Motor neuron (in vitro differentiated cells): ENCODE measurements around the gene LRRC3B. TPM values are rescaled to one million over a fixed set of nuclear protein-coding genes. Genes with fewer than 3 reads are reported as not detected.

Experiments
- ATAC-seq, 8 experiments: fragments of 200-7000 bp; cut with Tn5 transposase; replicated peaks in 6 of 8; 2 replicates each; pipeline ENCODE4 v1.8.0; 2021; ENCODE audit warnings: mild to moderate bottlenecking in 8 of 8, moderate library complexity in 8 of 8
- H3K27ac ChIP-seq, 2 donors: fragments of 250-450 bp; sonication (Bioruptor Pico); 2 replicates each; pipeline ENCODE4 v1.9.0; 2021; ENCODE audit warnings: antibody characterized with exemption in 2 of 2, mild to moderate bottlenecking in 2 of 2, moderate library complexity in 1 of 2
- H3K4me1 ChIP-seq, 2 donors: fragments of 250-450 bp; sonication (Bioruptor Pico); replicated peaks in 1 of 2; 2 replicates each; pipeline ENCODE4 v1.6.1; 2021; ENCODE audit warnings: antibody characterized with exemption in 2 of 2, mild to moderate bottlenecking in 2 of 2, moderate library complexity in 1 of 2
- H3K4me3 ChIP-seq, 5 donors: fragments of 250-450 bp; sonication (Bioruptor Pico); 2 replicates each; pipeline ENCODE4 v1.9.0; 2021; ENCODE audit warnings: antibody characterized with exemption in 5 of 5, mild to moderate bottlenecking in 5 of 5, moderate library complexity in 4 of 5
- WGBS, 10 experiments: fragments of 450-650 bp; shearing (Covaris generic); methylation state at CpG; one replicate each; pipeline ENCODE4 v1.0.0; 2022; 5-methylcytosine and 5-hydroxymethylcytosine counted together
- in situ Hi-C, 9 experiments: fragments of 400-800 bp; cut with MboI; loops; one replicate each; pipeline ENCODE4 v1.15.0; 2021; ENCODE audit warnings: low sequenced_read_pairs in 9 of 9, low pct_unique_long_range_greater_than_20kb in 2 of 9; ENCODE audit not compliant: unreplicated experiment in 9 of 9
- total RNA-seq, 8 experiments: library from RNA; unstranded; fragments of 300-600 nt; gene quantifications; 2 replicates each; pipeline versions ENCODE4 v1.2.3 to v1.2.4, GENCODE V29; 2022

The LRRC3B gene
- total RNA-seq, 8 experiments from 2014 or later = 0.04 to 5.4 (median 2.3) TPM

- ATAC-seq = no peak
- 6 to 96% (median 70%) methylated on average over 2 to 4 of the region's 4 CpGs for WGBS, 10 experiments
- Histone ChIP-seq H3K4me1 (no peaks in the 10 kb centered on the region), H3K27ac (no peak overlapping the region), H3K4me3 (no peak overlapping the region)
- in situ Hi-C loops = no loop called here
These were observed 64.9 kb downstream of the LRRC3B start for GRCh38 chr3:26687466-26687865.

- no peaks in the 10 kb centered on the region for H3K4me1 ChIP-seq
- ATAC-seq = no peak
- H3K4me3 ChIP-seq = no peak overlapping the region
- 5 to 100% (median 65%) methylated on average over 1 to 2 of the region's 2 CpGs; no CpG with 5 or more reads in 2 of the 10 experiments for WGBS, 10 experiments
- in situ Hi-C loops = no loop called here
- H3K27ac ChIP-seq = no peak overlapping the region
These were observed 77.0 kb downstream of the LRRC3B start for GRCh38 chr3:26699553-26699952.

DNA sequence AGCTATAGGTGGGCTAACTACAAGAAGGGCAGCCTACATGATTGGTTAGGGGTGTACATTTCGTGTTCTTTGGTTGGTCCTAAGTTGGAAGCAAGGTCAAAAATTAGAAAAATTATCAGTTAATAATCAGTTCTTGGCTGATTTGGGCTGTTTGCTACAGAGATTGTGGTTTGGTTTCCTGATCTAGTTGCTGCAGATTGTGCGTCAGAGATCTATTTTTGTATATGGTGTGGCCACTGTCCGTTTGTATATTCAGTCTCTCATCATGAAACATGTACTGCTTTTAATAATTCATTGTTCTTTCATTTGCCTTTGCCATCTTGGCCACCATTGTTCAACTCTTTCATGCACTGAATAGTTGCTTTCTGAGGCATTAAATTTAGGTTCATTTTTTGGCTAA lies 80.9 kb downstream of the LRRC3B start:
- Histone ChIP-seq H3K27ac (no peak overlapping the region), H3K4me1 (no peaks in the 10 kb centered on the region), H3K4me3 (no peak overlapping the region)
- 0 to 92% (median 50%) methylated on average over 2 to 3 of the region's 3 CpGs; no CpG with 5 or more reads in 1 of the 10 experiments for WGBS, 10 experiments
- in situ Hi-C loops = loop anchor here in 2 of 9 experiments (25.0 kb wide), 2 partner anchors 841 to 1066 kb away; no protein-coding TSS in a partner anchor
- ATAC-seq = no peak

- Histone ChIP-seq H3K27ac (no peak overlapping the region), H3K4me1 (no peaks in the 10 kb centered on the region), H3K4me3 (no peak overlapping the region)
- 0 to 100% (median 84%) methylated on average over 1 to 2 of the region's 2 CpGs for WGBS, 10 experiments
- ATAC-seq = no peak
- in situ Hi-C loops = loop anchor here in 2 of 9 experiments (25.0 kb wide), 2 partner anchors 842 to 1067 kb away; no protein-coding TSS in a partner anchor
These were observed 82.2 kb downstream of the LRRC3B start for GRCh38 chr3:26704736-26705135.

DNA sequence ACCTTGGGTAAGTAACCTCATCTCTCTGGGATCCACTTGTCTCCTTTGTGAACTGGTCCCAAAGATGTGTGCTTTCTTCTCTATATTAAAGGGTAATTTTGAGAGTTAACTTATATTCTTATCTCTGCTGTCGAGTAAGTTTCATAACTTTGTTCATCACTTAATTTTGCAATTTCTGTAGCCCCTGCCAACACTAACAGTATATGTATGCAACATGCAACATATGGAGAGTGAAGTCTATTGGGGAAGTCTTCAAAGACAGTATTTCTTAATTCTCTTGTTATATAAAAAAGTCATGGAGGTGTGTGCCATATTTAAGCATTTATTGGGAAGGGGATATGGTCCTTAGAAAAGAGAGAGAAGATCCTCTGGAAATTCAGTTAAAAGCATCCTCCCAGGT lies 85.9 kb downstream of the LRRC3B start:
- ATAC-seq = no peak
- in situ Hi-C loops = loop anchor here in 2 of 9 experiments (25.0 kb wide), 2 partner anchors 846 to 1071 kb away; no protein-coding TSS in a partner anchor
- Histone ChIP-seq H3K27ac (no peak overlapping the region), H3K4me1 (no peaks in the 10 kb centered on the region), H3K4me3 (no peak overlapping the region)
- 0 to 100% (median 0%) methylated on average over 1 of the region's 1 CpG; no CpG with 5 or more reads in 3 of the 10 experiments for WGBS, 10 experiments

DNA sequence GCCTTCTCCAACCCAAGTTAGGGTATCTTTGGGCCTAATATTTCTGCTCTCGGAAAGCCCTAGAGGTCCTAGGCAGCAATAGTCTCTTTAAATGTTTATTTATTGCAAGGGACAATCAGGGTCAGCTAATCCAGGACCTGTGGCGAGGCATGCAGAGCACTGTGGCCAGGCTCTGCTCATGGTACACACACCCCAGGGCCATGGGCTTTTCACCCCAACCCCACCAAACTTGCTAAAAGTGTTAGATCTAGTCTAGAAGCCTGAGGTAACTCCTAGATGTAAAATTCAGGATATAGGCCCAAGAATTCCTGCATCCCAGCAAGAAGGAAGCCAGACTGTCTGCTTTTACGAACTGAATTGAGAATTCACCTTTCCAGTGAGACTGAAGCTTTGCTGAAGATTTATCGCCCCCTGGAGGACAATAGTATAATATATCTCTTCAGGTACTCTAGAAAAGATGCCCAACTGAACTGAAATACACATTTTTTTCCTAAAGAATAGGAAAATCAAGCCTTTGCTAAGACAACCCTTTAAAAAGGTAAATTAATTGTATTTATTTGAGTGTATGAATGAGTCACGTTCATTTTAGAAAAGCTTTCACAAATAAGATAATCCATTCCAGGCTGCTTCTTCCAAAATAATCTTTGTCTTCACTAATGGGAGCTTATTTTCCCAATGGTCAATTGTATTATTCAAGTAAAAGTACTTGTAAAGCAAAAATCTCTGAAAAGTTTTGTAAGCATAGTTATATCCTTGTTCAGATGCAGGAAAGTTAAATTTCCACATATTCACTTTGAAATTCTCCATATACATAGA lies 89.8 kb downstream of the LRRC3B start:
- Histone ChIP-seq H3K4me3 (no peak overlapping the region), H3K27ac (no peak overlapping the region), H3K4me1 (no peaks in the 10 kb centered on the region)
- in situ Hi-C loops = loop anchor here in 2 of 9 experiments (25.0 kb wide), 2 partner anchors 850 to 1075 kb away; no protein-coding TSS in a partner anchor
- WGBS, 10 experiments = 0 to 43% (median 16%) methylated on average over 1 to 5 of the region's 5 CpGs; no CpG with 5 or more reads in 2 of the 10 experiments
- peak; percentile 52 to 81 (median 64) for ATAC-seq

- H3K4me3 ChIP-seq = no peak overlapping the region
- no peak for ATAC-seq
- H3K27ac ChIP-seq = no peak overlapping the region
- in situ Hi-C loops = loop anchor here in 2 of 9 experiments (25.0 kb wide), 2 partner anchors 851 to 1076 kb away; no protein-coding TSS in a partner anchor
- 0 to 90% (median 53%) methylated on average over 1 to 3 of the region's 3 CpGs for WGBS, 10 experiments
- H3K4me1 ChIP-seq = no peaks in the 10 kb centered on the region
These were observed 90.5 kb downstream of the LRRC3B start for GRCh38 chr3:26713091-26713490.

GRCh38 chr3:26714485-26714884 lies 91.9 kb downstream of the LRRC3B start:
- no peaks in the 10 kb centered on the region for H3K4me1 ChIP-seq
- in situ Hi-C loops = loop anchor here in 2 of 9 experiments (25.0 kb wide), 2 partner anchors 852 to 1077 kb away; no protein-coding TSS in a partner anchor
- no peak overlapping the region for H3K27ac ChIP-seq
- no peak for ATAC-seq
- no peak overlapping the region for H3K4me3 ChIP-seq
- WGBS, 10 experiments = 28 to 100% (median 94%) methylated on average over 1 to 3 of the region's 3 CpGs; no CpG with 5 or more reads in 2 of the 10 experiments

- no peak overlapping the region for H3K4me3 ChIP-seq
- H3K27ac ChIP-seq = no peak overlapping the region
- no peak for ATAC-seq
- in situ Hi-C loops = loop anchor here in 2 of 9 experiments (25.0 kb wide), 2 partner anchors 853 to 1078 kb away; no protein-coding TSS in a partner anchor
- H3K4me1 ChIP-seq = no peaks in the 10 kb centered on the region
- WGBS, 10 experiments = 0 to 88% (median 65%) methylated on average over 1 to 3 of the region's 3 CpGs
These were observed 92.9 kb downstream of the LRRC3B start for GRCh38 chr3:26715431-26715830.

DNA sequence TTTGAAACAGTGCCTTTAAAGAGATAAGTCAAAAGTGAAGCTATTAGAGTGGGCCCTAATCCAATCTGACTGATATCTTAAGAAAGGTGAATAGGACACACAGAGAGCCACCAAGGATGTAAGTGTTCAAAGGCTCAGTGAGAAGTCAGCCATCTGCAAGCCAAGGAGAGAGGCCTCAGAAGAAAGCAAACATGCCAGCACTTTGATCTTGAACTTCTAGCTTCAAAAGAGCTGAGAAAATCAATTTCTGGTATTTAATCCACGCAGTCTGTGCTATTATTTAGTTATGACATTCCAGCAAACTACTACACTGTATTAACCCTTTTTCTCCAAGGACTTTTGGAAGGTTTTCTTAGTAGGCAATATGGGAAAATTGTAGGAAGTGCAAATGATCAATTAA lies 95.7 kb downstream of the LRRC3B start:
- Histone ChIP-seq H3K4me1 (no peaks in the 10 kb centered on the region), H3K27ac (no peak overlapping the region), H3K4me3 (no peak overlapping the region)
- ATAC-seq = no peak
- WGBS, 10 experiments = 0 to 82% (median 78%) methylated on average over 1 of the region's 1 CpG; no CpG with 5 or more reads in 5 of the 10 experiments
- in situ Hi-C loops = loop anchor here in 2 of 9 experiments (25.0 kb wide), 2 partner anchors 856 to 1081 kb away; no protein-coding TSS in a partner anchor

DNA sequence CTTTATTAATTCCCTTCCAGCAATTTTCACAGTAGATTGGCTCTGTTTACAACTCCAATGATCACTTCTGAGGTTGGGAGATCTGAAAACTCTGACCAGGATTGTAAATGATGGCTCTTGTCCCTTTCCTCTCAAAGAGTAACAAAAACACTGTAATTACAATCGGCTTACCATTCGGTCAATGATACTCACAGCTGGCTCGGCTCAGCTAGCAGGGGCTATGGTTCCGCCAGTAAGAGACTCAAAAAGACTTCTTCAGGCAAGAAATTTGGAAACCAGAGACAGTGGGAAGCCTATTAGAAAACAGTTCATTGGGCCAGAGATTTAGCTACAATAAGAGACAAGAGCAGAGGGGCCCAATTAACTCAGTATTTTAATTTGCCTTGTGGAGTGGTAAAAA lies 96.6 kb downstream of the LRRC3B start:
- Histone ChIP-seq H3K27ac (no peak overlapping the region), H3K4me3 (no peak overlapping the region), H3K4me1 (no peaks in the 10 kb centered on the region)
- no peak for ATAC-seq
- in situ Hi-C loops = loop anchor here in 2 of 9 experiments (25.0 kb wide), 2 partner anchors 857 to 1082 kb away; no protein-coding TSS in a partner anchor
- WGBS, 10 experiments = 0 to 72% (median 45%) methylated on average over 1 to 4 of the region's 4 CpGs; no CpG with 5 or more reads in 5 of the 10 experiments

GRCh38 chr3:26721047-26721446 lies 98.5 kb downstream of the LRRC3B start:
- WGBS, 10 experiments = 0 to 94% (median 80%) methylated on average over 1 to 2 of the region's 2 CpGs; no CpG with 5 or more reads in 6 of the 10 experiments
- no peak for ATAC-seq
- in situ Hi-C loops = loop anchor here in 2 of 9 experiments (25.0 kb wide), 2 partner anchors 859 to 1084 kb away; no protein-coding TSS in a partner anchor
- H3K4me1 ChIP-seq = no peaks in the 10 kb centered on the region
- no peak overlapping the region for H3K4me3 ChIP-seq
- no peak overlapping the region for H3K27ac ChIP-seq

DNA sequence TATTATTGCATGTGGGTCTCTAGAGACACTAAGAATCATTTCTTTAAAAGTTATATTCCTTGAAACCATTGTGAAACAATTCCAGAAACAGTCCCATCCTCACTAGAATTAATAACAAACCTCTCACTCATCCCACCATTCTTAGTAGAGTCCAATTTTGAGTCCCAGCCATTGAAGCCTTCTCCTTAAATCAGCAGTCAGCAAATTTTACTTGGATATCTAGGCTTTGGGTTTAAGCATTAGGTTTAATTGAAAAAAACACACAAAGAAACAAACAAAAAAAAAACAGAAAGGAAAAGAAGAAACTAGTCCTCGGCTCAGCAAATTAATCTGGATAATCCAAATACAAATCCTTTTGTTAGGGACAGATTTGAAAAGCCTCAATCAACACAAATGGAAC lies 109.3 kb downstream of the LRRC3B start:
- no peaks in the 10 kb centered on the region for H3K4me1 ChIP-seq
- in situ Hi-C loops = no loop called here
- no peak overlapping the region for H3K4me3 ChIP-seq
- no peak for ATAC-seq
- 0 to 100% (median 39%) methylated on average over 1 of the region's 1 CpG; no CpG with 5 or more reads in 2 of the 10 experiments for WGBS, 10 experiments
- no peak overlapping the region for H3K27ac ChIP-seq
